ENCODE results near the gene CLN3.
"Not testable (repeated sequence)": the region's sequence is repeated elsewhere in the genome, so short reads cannot be mapped to it uniquely, and the experiment has no call there.

- not testable (repeated sequence) for TF ChIP-seq CTCF, POLR2A, POLR2AphosphoS5 (IDR thresholded peaks at IDR 0.05)
Measured at GRCh38 chr16:28527100-28527785, 35.4 kb upstream of the CLN3 start.
